A549 (cell line): Measurements from ENCODE around the gene SLC51A. TPM values are rescaled to one million over a fixed set of nuclear protein-coding genes. Genes with fewer than 3 reads are reported as not detected.

Experiments
- ATAC-seq, 2 experiments: fragments of 200-7000 bp in 1 of 2; fragments of >200 bp in 1 of 2; cut with Nextera tagmentation in 1 of 2; cut with Tn5 transposase in 1 of 2; 3 replicates each; pipeline versions ENCODE4 v1.8.0 to v1.9.1; 2018 to 2020; ENCODE audit warnings: mild to moderate bottlenecking in 1 of 2, moderate library complexity in 1 of 2
- CTCF ChIA-PET: fragments of 300-600 bp; sonication (Branson Sonifier 250); formaldehyde crosslinking; extraction: SDS; loops from one replicate; lab custom pipeline; 2021; ENCODE audit warnings: antibody characterized with exemption, inconsistent platforms; lab: Yijun Ruan, JAX
- POLR2A ChIA-PET: fragments of 350-600 bp; formaldehyde crosslinking; extraction: SDS; loops from one replicate; lab custom pipeline; 2021; ENCODE audit warnings: antibody characterized with exemption, inconsistent platforms; lab: Yijun Ruan, JAX
- DNase-seq, 2 experiments: peaks; one replicate each; pipeline versions ENCODE4 v3.0.0 to v3.0.0-alpha.2; 2011 to 2016; ENCODE audit warnings: low read depth in 1 of 2, low spot score in 1 of 2
- FAIRE-seq: peaks from 2 replicates; lab custom pipeline; 2011; peaks lifted over from hg19 to GRCh38; lab: Jason Lieb, UNC
- H3K27ac ChIP-seq, 2 experiments: fragments of >200 bp; sonication (Bioruptor Twin); formaldehyde crosslinking; 3 replicates each; pipeline ENCODE4 v1.5.1; 2016 to 2017
- H3K4me1 ChIP-seq: fragments of >200 bp; sonication (Bioruptor Twin); formaldehyde crosslinking; 3 replicates; pipeline ENCODE4 v1.6.1; 2016
- H3K4me2 ChIP-seq: fragments of >200 bp; sonication (Bioruptor Twin); formaldehyde crosslinking; 3 replicates; pipeline ENCODE4 v1.6.1; 2016
- H3K4me3 ChIP-seq: fragments of >200 bp; sonication (Bioruptor Twin); formaldehyde crosslinking; 3 replicates; pipeline ENCODE4 v1.5.1; 2016
- H3K9me3 ChIP-seq: fragments of >200 bp; sonication (Bioruptor Twin); formaldehyde crosslinking; 3 replicates; pipeline ENCODE4 v1.6.1; 2016
- BHLHE40 ChIP-seq: IDR thresholded peaks from 2 replicates; pipeline ENCODE4 v1.6.1; 2012; ENCODE audit warnings: low read depth, low read length, inconsistent platforms
- CBX2 ChIP-seq: fragments of 200-600 bp; sonication (generic); IDR thresholded peaks from 2 replicates; pipeline ENCODE4 v1.6.1; 2016; ENCODE audit warnings: low read depth, mild to moderate bottlenecking, borderline replicate concordance
- CHD2 ChIP-seq: fragments of 150-350 bp; IDR thresholded peaks from 2 replicates; pipeline ENCODE4 v1.6.1; 2014; ENCODE audit warnings: low read length; ENCODE audit not compliant: partially characterized antibody
- EHF ChIP-seq: fragments of 250-450 bp; sonication (Bioruptor Pico); IDR thresholded peaks from 2 replicates; pipeline ENCODE4 v1.5.0; 2020; ENCODE audit warnings: mild to moderate bottlenecking
- FOSB ChIP-seq: fragments of 250-450 bp; sonication (Bioruptor Pico); IDR thresholded peaks from 2 replicates; pipeline ENCODE4 v1.5.0; 2020; ENCODE audit warnings: mild to moderate bottlenecking, moderate library complexity
- FOSL2 ChIP-seq, 2 experiments: fragments of 450-650 bp in 1 of 2; fragments of >200 bp in 1 of 2; sonication (Bioruptor Twin) in 1 of 2; formaldehyde crosslinking; IDR thresholded peaks; 2 replicates each; pipeline versions ENCODE4 v1.5.0 to v1.6.1; 2016 to 2020; ENCODE audit warnings: mild to moderate bottlenecking in 1 of 2, moderate library complexity in 1 of 2
- HDAC2 ChIP-seq: fragments of 200-600 bp; sonication (generic); IDR thresholded peaks from 2 replicates; pipeline ENCODE4 v1.6.1; 2016
- JUN ChIP-seq, 2 experiments: fragments of >200 bp; sonication (Bioruptor Twin); formaldehyde crosslinking; IDR thresholded peaks; 2 replicates in 1 of 2; 3 replicates in 1 of 2; pipeline ENCODE4 v1.6.1; 2016 to 2017
- JUNB ChIP-seq: fragments of >200 bp; sonication (Bioruptor Twin); formaldehyde crosslinking; IDR thresholded peaks from 2 replicates; pipeline ENCODE4 v1.6.1; 2016
- KDM1A ChIP-seq: fragments of 200-600 bp; sonication (generic); IDR thresholded peaks from 2 replicates; pipeline ENCODE4 v1.6.1; 2016; ENCODE audit warnings: low read depth, mild to moderate bottlenecking
- KDM5A ChIP-seq: fragments of 200-600 bp; sonication (generic); IDR thresholded peaks from 2 replicates; pipeline ENCODE4 v1.6.1; 2016; ENCODE audit warnings: antibody characterized with exemption, mild to moderate bottlenecking
- MAZ ChIP-seq: fragments of 150-350 bp; IDR thresholded peaks from 2 replicates; pipeline ENCODE4 v1.6.1; 2014; ENCODE audit warnings: antibody characterized with exemption, low read depth, low read length, borderline replicate concordance
- MYC ChIP-seq: IDR thresholded peaks from 2 replicates; pipeline ENCODE4 v1.6.1; 2012; ENCODE audit warnings: mild to moderate bottlenecking, inconsistent platforms, low read length, improper control_type of control experiment, borderline replicate concordance
- POLR2A ChIP-seq: IDR thresholded peaks from 2 replicates; pipeline ENCODE4 v1.6.1; 2012; ENCODE audit warnings: mild to moderate bottlenecking, low read length
- RAD21 ChIP-seq, 2 experiments: fragments of >200 bp in 1 of 2; sonication (Bioruptor Twin) in 1 of 2; formaldehyde crosslinking in 1 of 2; IDR thresholded peaks in 1 of 2; conservative IDR thresholded peaks in 1 of 2; 2 replicates in 1 of 2; 3 replicates in 1 of 2; pipeline ENCODE4 v1.6.1; 2012 to 2018; ENCODE audit warnings: inconsistent platforms in 1 of 2
- RARB ChIP-seq: fragments of 250-450 bp; sonication (Bioruptor Pico); IDR thresholded peaks from 2 replicates; pipeline ENCODE4 v1.8.0; 2021; ENCODE audit warnings: mild to moderate bottlenecking, moderate library complexity
- RNF2 ChIP-seq: fragments of 200-600 bp; sonication (generic); IDR thresholded peaks from 2 replicates; pipeline ENCODE4 v1.6.1; 2016; ENCODE audit warnings: low read depth, mild to moderate bottlenecking, antibody characterized with exemption, moderate library complexity, borderline replicate concordance
- ZSCAN20 ChIP-seq: fragments of 250-450 bp; sonication (Bioruptor Pico); IDR thresholded peaks from 2 replicates; pipeline ENCODE4 v1.8.0; 2022; ENCODE audit warnings: mild to moderate bottlenecking, moderate library complexity
- WGBS: methylation state at CpG from one replicate; pipeline ENCODE4 v1.1.6; 2017; ENCODE audit errors: missing lambda C conversion rate; 5-methylcytosine and 5-hydroxymethylcytosine counted together
- polyA plus RNA-seq, 4 experiments: library from polyadenylated mRNA; depleted of rRNA in 3 of 4; stranded (reverse); fragments of >200 nt; fragmentation: RNase III in 1 of 4; extraction: RNeasy Plus Mini Kit Qiagen cat#74134 plus additional on column Dnase treatment in 1 of 4; gene quantifications; 2 replicates in 3 of 4; 3 replicates in 1 of 4; pipeline ENCODE4 v1.2.3, GENCODE V29; 2011 to 2017
- TF ChIP-seq, protein P1 (sequence below): fragments of >200 bp; sonication (Bioruptor Twin); formaldehyde crosslinking; IDR thresholded peaks from 2 replicates; pipeline ENCODE4 v1.6.1; 2016
- TF ChIP-seq, protein P2 (sequence below): fragments of 150-350 bp; IDR thresholded peaks from 2 replicates; pipeline ENCODE4 v1.6.1; 2014; ENCODE audit warnings: low read depth, mild to moderate bottlenecking, low read length
- TF ChIP-seq, protein P3 (sequence below): IDR thresholded peaks from 2 replicates; pipeline ENCODE4 v1.6.1; 2012; ENCODE audit warnings: low read depth, borderline replicate concordance
- TF ChIP-seq, protein P4 (sequence below): fragments of >200 bp; sonication (Bioruptor Twin); formaldehyde crosslinking; IDR thresholded peaks from 3 replicates; pipeline ENCODE4 v1.5.1; 2016

Gene SLC51A
- polyA plus RNA-seq, 2 of the 4 experiments (the other 2 are of a cell fraction), result not detected

DNA sequence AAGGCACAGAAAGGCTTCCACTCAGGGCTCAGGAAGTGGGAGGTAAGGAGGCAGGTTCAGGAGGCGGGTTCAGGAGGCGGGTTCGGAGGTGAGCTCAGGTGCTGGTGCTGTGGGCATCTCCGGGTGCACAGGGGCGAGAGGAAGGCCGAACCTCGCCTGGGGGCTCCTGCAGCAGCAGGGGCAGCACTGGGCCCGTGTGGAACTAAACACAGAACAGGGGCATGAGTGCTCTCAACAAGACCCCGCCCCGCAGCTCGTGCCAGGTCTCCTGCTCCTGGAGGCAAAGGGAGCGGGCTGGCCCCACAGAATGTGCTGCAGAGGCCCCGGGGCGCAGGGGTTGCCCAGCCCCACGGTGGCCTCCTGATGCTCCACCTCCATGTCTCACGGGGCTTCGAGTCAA is 18.8 kb upstream of the SLC51A start:
- TF ChIP-seq FOSL2 (IDR thresholded peaks at IDR 0.05), result no peak
- TF ChIP-seq FOSL2 (CRISPR knock-in tag; IDR thresholded peaks at IDR 0.05), result no peak
- no peak for TF ChIP-seq KDM1A
- no peak for TF ChIP-seq RNF2
- no peak for TF ChIP-seq RAD21 (conservative IDR thresholded peaks at IDR 0.05 in 1 of 2, IDR thresholded peaks at IDR 0.05 in 1 of 2)
- TF ChIP-seq, protein P1, sequence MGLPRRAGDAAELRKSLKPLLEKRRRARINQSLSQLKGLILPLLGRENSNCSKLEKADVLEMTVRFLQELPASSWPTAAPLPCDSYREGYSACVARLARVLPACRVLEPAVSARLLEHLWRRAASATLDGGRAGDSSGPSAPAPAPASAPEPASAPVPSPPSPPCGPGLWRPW, result no peak
- TF ChIP-seq CBX2, result no peak
- TF ChIP-seq MYC, result no peak
- no peak for TF ChIP-seq CHD2
- TF ChIP-seq FOSB (CRISPR knock-in tag), result no peak
- TF ChIP-seq, protein P2, sequence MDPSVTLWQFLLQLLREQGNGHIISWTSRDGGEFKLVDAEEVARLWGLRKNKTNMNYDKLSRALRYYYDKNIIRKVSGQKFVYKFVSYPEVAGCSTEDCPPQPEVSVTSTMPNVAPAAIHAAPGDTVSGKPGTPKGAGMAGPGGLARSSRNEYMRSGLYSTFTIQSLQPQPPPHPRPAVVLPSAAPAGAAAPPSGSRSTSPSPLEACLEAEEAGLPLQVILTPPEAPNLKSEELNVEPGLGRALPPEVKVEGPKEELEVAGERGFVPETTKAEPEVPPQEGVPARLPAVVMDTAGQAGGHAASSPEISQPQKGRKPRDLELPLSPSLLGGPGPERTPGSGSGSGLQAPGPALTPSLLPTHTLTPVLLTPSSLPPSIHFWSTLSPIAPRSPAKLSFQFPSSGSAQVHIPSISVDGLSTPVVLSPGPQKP, result no peak
- TF ChIP-seq MAZ, result no peak
- TF ChIP-seq, protein P3, sequence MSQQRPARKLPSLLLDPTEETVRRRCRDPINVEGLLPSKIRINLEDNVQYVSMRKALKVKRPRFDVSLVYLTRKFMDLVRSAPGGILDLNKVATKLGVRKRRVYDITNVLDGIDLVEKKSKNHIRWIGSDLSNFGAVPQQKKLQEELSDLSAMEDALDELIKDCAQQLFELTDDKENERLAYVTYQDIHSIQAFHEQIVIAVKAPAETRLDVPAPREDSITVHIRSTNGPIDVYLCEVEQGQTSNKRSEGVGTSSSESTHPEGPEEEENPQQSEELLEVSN, result no peak
- TF ChIP-seq JUN (IDR thresholded peaks at IDR 0.05), result no peak
- TF ChIP-seq, protein P4, sequence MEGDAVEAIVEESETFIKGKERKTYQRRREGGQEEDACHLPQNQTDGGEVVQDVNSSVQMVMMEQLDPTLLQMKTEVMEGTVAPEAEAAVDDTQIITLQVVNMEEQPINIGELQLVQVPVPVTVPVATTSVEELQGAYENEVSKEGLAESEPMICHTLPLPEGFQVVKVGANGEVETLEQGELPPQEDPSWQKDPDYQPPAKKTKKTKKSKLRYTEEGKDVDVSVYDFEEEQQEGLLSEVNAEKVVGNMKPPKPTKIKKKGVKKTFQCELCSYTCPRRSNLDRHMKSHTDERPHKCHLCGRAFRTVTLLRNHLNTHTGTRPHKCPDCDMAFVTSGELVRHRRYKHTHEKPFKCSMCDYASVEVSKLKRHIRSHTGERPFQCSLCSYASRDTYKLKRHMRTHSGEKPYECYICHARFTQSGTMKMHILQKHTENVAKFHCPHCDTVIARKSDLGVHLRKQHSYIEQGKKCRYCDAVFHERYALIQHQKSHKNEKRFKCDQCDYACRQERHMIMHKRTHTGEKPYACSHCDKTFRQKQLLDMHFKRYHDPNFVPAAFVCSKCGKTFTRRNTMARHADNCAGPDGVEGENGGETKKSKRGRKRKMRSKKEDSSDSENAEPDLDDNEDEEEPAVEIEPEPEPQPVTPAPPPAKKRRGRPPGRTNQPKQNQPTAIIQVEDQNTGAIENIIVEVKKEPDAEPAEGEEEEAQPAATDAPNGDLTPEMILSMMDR, result no peak
- TF ChIP-seq ZSCAN20 (CRISPR knock-in tag), result no peak
- no peak for TF ChIP-seq BHLHE40
- TF ChIP-seq EHF (CRISPR knock-in tag), result no peak
- no peak for TF ChIP-seq KDM5A

DNA sequence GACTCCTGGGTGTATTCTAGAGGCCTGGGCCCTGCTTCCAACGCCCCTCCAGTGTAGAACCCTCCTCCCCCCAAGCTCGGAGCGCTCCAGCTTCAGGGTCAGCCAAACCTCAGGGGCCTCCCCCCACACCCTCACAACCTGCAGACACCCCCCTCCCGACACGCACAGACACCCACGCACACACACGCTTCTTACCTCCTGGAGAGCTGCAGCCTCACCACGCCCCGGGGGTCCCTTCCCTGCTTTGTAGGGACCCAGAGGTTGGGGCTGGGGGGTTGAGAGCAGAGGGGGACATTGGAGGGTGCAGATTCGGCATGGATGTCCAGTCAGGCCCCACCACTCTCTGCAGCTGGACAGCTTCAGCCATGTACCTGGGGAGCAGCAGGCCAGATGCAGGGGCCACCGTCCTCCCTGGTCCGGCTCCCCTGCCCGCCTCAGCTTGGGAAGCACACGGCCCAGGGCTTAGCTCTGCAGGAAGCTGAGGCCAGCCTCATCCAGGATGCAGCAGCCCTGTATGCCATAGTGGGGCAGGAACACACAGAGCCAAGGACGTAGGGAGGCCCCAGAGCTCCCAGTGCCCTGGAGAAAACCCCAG is 18.2 kb upstream of the SLC51A start:
- H3K4me3 ChIP-seq, result no peak overlapping the region
- CTCF ChIA-PET, result interaction anchor here (1.0 to 4.8 kb wide), 3 partner anchors 10 to 174 kb away, joined by 3 to 64 read pairs (median 25); no protein-coding TSS in a partner anchor
- no peak for ATAC-seq
- DNase-seq, result no peak
- no peaks in the 10 kb centered on the region for H3K9me3 ChIP-seq
- no peak for TF ChIP-seq JUNB
- TF ChIP-seq POLR2A, result no peak
- no peak for TF ChIP-seq HDAC2
- no peak for TF ChIP-seq FOSB (CRISPR knock-in tag)
- TF ChIP-seq RARB (CRISPR knock-in tag), result no peak
- POLR2A ChIA-PET, result no interaction called here
- no peaks in the 10 kb centered on the region for H3K4me1 ChIP-seq
- FAIRE-seq, result no peak
- 40% methylated on average over 1 of the region's 15 CpGs for WGBS
- no peak overlapping the region for H3K4me2 ChIP-seq
- H3K27ac ChIP-seq, result no peak overlapping the region

More for the DNA sequence above, 18.8 kb upstream of the SLC51A start:
- Histone ChIP-seq H3K4me1 (no peaks in the 10 kb centered on the region), H3K4me3 (no peak overlapping the region), H3K4me2 (no peak overlapping the region), H3K9me3 (no peaks in the 10 kb centered on the region), H3K27ac (no peak overlapping the region)
- ChIA-PET CTCF (interaction anchor here (0.8 to 4.8 kb wide), 9 partner anchors 11 to 173 kb away, joined by 3 to 64 read pairs (median 5); no protein-coding TSS in a partner anchor), POLR2A (no interaction called here)
- WGBS, result 78% methylated on average over 14 of the region's 17 CpGs
- ATAC-seq (no peak), FAIRE-seq (no peak), DNase-seq (no peak)
